H7 (cell line): ENCODE measurements around the gene TP53TG5. TPM values are rescaled to one million over a fixed set of nuclear protein-coding genes. Genes with fewer than 3 reads are reported as not detected.
A peak's percentile ranks its signal among the peaks of the same experiment; 100 is the strongest.

ENCODE experiments used
- DNase-seq: peaks from one replicate; pipeline ENCODE4 v3.0.0; 2012
- H3K27me3 ChIP-seq: 2 replicates; pipeline ENCODE4 v1.6.0; 2011; ENCODE audit warnings: mild to moderate bottlenecking, low read length; ENCODE audit not compliant: control insufficient read depth, insufficient read depth
- H3K36me3 ChIP-seq: replicated peaks from 2 replicates; pipeline ENCODE4 v1.5.1; 2011; ENCODE audit warnings: low read length; ENCODE audit not compliant: control insufficient read depth, insufficient read depth
- H3K4me3 ChIP-seq: 2 replicates; pipeline ENCODE4 v1.5.1; 2011; ENCODE audit warnings: low read depth, mild to moderate bottlenecking, control low read depth, low read length, moderate library complexity; ENCODE audit not compliant: insufficient read depth
- total RNA-seq: library from RNA; depleted of rRNA; stranded (reverse); fragments of >200 nt; shearing (Covaris generic); gene quantifications from 2 replicates; pipeline ENCODE4 v1.2.3, GENCODE V29; 2014

The TP53TG5 gene
- total RNA-seq, 1 experiment from 2014 or later: not detected

DNA sequence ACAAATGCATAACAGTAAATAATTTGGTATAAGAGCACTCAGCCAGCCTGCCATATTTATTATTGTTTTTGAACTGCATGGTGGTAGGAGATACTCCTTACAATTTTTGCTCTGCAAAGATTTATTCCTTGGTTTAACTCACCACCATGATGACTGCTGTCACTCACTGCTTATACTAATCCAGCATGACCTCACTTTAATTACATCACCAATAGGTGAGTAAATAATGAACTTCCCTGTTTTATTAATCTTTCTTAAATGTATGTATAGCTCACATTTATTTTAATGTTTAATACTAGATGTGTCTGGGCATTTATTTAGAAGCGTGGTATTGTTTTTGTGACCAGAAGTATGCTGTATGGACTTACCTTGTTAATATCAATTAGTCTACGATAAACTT is 12.8 kb upstream of the TP53TG5 start:
- H3K27me3 ChIP-seq: no peaks in the 10 kb centered on the region
- no peak overlapping the region for H3K4me3 ChIP-seq
- DNase-seq: no peak
- no peaks in the 10 kb centered on the region for H3K36me3 ChIP-seq

DNA sequence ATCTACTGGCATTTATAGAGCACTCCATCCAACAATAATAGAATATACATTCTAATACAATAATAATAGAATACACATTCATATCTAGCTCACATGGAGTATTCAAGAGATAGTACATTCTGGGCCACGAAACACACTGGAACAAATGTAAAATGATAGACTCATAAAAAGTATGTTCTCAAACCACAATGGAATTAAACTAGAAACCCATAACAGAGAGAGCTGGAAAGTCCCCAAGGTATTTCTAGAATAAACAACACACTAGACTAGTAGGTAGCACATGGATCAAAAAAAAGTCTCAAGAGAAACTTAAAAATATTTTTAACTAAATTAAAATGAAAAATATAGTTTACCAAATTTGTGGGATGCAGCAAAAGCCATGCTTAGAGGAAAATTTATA is 9.1 kb upstream of the TP53TG5 start:
- no peak overlapping the region for H3K4me3 ChIP-seq
- no peak for DNase-seq

DNA sequence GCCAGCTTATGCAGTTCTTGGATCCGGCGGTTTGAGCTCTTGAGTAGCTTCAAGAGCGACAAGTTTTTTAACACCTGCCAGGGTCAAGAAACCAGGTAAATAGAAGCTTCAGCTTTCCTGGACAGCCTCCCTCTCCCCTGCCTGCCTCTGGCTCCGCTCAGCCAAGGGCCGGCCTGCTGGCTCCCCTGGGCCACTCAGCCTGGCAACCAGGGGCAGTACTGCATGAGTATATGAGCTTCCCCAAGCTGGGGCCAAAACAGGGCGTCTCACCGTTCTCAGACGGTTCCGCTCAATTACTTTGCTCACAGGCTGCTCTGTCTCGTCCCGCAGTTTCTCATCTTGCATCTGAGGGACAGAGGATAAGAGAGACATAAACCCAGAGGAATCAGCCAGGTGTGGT is 856 bp downstream of the TP53TG5 start:
- peaks cover 8% of the 10 kb centered on the region for H3K27me3 ChIP-seq
- no peak for DNase-seq
- no peak overlapping the region for H3K4me3 ChIP-seq
- H3K36me3 ChIP-seq: no peaks in the 10 kb centered on the region

More for the DNA sequence above, 9.1 kb upstream of the TP53TG5 start:
- Histone ChIP-seq H3K36me3 (no peaks in the 10 kb centered on the region), H3K27me3 (no peaks in the 10 kb centered on the region)

DNA sequence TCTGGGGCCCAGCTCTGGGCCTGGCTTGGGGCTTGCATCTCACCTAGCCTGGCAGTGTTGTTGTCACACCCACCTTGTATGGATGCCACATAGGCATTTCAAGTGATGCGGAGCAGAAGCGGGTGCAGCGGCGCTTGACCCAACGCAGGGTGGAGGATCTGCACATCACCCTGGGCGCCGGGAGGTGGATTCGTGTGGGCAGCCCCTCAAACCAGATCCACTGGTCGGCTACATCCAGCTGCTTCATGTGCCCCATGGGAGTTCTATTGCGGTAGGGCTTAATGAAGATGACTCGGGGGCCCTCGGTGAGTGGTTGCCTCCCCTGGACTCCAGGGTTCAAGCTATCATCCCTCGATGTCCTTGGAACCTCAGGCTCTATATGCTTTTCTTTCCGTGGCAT is 3.2 kb downstream of the TP53TG5 start:
- H3K4me3 ChIP-seq: no peak overlapping the region
- H3K36me3 ChIP-seq: no peaks in the 10 kb centered on the region
- no peak for DNase-seq
- H3K27me3 ChIP-seq: peaks cover 8% of the 10 kb centered on the region

DNA sequence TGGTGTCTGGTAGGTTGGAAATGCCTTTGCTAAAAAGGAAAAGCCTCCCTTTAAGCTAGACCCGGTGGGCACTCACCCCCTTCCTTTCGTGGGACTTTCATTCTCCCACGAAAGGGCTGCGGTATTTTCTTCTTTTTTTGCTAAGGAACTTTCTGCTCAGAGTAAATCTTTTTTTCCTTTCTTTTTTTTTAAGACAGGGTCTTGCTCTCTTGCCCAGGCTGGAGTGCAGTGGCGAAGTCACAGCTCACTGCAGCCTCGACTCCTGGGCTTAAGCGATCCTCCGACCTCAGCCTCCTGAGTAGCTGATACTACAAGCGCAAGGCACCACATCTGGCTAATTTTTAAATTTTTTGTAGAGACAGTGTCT is 4.0 kb downstream of the TP53TG5 start:
- no peak for DNase-seq
- Histone ChIP-seq H3K4me3 (no peak overlapping the region), H3K36me3 (no peaks in the 10 kb centered on the region), H3K27me3 (peaks cover 8% of the 10 kb centered on the region)

DNA sequence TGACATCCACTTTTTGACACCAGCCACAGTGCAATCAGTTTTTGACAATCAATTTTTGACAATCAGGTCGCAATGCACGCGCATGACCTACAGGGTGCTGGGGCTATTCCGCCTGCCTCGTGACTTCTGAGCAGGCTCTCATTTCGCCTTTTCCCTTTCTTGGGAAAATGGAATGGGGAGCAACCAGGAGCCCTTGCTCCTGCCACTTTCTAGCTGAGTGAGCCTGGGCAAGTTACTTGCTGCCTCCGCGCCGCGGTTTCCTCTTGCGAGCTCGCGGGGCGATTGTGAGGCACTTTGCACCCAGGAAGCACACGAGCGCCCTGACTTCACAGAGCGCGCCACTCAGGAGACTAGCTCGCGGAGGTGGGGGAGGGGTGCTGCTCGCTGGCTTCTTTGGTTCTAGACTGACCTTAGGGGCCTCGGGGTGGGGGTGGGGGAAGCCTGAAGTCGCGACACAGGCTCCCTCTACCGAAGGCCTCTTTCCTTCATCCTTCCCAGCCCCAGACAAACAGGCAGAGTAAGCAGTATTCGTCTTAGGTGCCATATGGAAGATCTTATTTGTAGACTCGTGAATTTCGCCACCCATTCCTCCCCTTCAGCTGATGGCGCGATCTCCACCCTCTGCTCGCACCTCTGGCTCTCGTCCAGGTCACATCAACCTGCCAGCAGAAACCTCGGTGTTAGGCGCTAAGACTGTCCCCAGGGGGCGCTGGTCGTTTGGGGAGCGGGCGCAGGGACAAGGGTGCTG is 4.6 kb downstream of the TP53TG5 start:
- H3K36me3 ChIP-seq: no peaks in the 10 kb centered on the region
- H3K4me3 ChIP-seq: peak overlapping the region; percentile 45
- DNase-seq: peak; percentile 90
- H3K27me3 ChIP-seq: peaks cover 8% of the 10 kb centered on the region

DNA sequence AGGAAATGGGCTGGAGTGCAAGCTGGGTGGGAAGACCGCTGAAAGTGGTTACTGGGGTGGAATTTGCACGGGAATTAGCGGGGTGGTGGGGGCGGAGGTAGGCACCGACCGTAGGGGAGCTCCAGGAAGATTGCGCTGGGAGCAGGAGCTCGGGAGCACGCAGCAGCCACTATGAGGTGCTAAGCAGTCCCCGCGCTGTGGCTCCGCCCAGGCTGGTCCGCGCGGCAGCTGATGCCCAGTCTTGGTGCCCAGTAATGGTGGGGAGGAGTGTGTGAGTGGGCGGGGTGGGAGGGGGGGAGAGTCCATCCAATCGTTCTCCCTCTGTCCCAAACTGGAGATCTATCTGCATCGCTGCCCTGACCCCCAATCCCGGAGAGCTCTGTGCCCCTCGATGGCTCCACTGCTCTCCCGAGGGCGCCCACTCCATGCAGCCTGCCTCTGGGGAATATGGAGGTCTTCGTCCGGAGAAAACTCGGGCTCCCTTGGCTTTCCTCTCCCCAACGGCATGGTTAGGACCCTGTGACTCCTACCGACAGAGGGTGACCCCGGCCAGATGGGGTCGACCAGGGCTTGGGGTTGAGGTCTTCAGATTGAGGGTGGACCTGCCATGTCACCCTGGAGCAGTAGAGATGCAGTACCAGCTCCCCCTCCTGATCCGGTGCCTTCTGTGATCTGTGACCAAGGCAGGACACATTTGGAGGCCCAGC is 5.3 kb downstream of the TP53TG5 start:
- Histone ChIP-seq H3K27me3 (peaks cover 8% of the 10 kb centered on the region), H3K36me3 (no peaks in the 10 kb centered on the region), H3K4me3 (peak overlapping the region; percentile 45)
- DNase-seq: peak; percentile 82

DNA sequence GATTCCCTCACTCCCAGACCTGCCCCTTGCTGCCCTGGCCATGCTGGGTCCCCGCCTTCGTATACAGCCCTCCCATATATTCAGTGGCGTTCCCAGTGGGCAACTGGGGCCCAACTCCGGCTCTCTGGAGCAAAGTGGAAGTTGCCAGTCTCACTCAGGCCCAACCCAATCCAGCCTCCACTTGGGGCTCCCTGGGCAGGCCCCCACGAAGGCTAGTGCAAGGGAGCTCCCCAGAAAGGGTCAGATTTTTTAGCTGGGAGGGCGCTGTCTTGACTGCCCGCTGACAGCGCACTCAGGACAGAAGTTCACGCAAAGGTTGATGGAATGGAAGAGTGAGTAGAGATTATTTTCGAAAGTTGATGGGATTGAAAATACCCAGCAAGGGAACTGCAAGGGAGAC is 5.9 kb downstream of the TP53TG5 start:
- peak overlapping the region; percentile 45; the same call in 1 of the 2 replicates for H3K4me3 ChIP-seq
- H3K36me3 ChIP-seq: no peaks in the 10 kb centered on the region
- peaks cover 8% of the 10 kb centered on the region for H3K27me3 ChIP-seq
- no peak for DNase-seq

DNA sequence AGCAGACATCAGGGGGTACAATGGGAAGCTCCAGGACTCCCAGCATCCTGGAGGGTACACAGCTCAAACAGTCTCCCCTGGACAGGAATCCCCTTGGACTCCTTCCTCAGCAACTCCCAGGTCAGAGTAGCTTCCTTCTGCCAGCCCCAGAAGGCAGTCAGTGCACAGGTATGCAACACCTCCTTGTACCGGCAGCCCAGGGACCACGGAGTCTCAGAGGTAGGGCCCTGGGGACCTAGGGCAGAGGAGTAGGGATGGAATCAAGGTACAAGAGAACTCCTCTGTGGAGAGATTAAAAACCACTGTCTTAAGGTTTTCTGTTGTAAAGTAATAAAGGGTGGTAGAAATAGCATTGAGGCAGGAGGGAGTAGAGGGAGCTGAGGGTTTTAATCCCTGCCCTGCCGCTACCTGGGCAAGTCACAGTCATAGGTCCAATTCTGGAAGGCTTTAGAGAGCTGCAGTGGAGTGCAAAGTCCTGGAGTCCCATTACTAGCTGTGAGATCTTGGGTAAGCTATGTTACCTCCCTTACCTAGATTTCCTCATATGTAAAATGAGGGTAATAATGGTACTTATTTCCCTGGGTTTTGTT is 7.5 kb downstream of the TP53TG5 start:
- DNase-seq: no peak
- Histone ChIP-seq H3K36me3 (peaks cover under 1% of the 10 kb centered on the region; the same call in 1 of the 2 replicates), H3K27me3 (peaks cover 8% of the 10 kb centered on the region), H3K4me3 (no peak overlapping the region)

DNA sequence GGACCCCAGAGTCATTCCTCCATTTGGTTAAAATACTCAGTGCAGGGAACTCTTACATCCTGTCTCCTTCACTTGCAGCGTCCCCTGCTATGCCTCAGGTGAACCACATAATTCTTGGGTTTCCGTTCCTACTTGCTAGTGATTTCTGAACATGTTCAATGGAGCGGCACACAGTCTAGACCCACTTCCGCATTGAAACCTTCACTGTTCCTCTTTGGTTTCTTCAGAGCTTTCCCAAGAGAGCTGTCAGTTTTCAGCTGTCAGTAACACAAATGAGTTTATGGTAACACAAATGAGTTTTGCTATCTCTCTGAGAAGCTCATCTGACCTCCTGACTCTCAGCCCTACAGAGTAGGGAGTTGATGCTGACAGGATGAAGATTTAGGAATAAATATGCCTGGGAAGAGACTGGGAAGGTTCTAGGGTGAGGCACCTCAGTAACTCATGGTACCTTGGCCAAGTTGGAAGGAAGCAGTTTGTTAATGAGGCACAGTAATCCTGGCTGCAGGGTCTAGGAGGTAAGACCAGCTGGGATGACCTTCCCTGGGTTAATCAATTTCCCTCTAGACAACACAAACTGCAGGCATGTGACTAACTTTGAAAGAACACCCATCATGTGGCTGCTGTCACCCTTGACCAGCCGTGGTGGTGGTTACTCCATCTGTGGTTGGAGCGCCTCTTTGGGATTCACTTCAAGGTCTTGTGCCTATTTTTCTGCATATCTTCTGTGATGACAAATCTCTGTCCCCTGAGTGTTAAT is 9.7 kb downstream of the TP53TG5 start:
- DNase-seq: no peak
- H3K4me3 ChIP-seq: no peak overlapping the region
- peaks cover 2% of the 10 kb centered on the region; the same call in 1 of the 2 replicates for H3K36me3 ChIP-seq
- peaks cover 7% of the 10 kb centered on the region for H3K27me3 ChIP-seq

DNA sequence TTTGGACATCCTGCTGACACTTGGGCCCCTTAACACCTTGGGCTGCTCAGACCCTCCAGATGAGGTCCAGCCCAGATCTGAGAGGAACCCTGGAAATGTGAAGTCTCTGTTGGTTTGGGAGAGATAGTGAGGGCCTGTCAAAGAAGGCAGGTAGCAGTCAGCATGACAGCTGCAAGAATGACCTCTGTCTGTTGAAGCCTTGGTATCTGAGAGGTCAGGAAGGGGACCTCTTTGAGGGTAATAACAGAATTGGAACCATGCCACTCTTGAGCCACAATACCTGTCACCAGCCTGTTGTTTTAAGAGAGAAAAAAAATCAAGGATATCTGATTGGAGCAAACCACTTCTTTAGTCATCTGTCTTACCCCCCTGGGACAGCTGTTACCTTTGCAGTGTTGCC is 11.0 kb downstream of the TP53TG5 start:
- Histone ChIP-seq H3K4me3 (no peak overlapping the region), H3K27me3 (no peaks in the 10 kb centered on the region), H3K36me3 (peaks cover 2% of the 10 kb centered on the region; the same call in 1 of the 2 replicates)
- DNase-seq: no peak

DNA sequence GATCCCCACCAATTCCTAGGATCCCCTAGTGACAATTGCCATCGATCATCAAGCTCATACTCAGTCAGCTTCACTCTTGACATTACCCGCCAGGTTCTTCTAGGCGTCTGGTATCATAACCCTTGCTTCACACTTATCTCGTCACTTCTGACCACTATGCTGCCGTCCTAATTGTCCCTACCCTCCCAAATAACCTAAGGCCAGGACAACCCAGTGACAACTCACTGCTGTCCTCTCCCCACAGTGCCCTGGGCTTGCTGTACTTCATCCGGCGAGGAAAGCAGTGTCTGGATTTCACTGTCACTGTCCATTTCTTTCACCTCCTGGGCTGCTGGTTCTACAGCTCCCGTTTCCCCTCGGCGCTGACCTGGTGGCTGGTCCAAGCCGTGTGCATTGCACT is 11.5 kb downstream of the TP53TG5 start:
- H3K36me3 ChIP-seq: peaks cover 2% of the 10 kb centered on the region; the same call in 1 of the 2 replicates

DNA sequence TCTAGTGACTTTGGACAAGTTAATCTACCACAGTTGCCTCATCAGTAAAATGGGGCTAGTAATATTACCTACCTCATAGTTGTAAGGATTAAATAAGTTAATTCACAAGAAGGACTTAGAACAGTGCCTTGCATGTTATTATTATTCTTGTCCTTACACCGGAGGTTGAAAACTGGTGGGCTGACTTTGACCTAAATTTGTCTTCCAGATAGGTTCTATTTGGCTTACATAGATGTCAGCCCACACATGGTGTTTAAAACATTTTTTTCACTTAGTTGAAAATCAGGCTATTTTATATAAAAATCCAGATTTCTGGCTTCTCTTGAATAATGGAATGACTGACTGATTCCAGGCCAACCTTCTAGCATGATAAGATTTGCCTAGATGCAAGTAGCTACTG is 11.9 kb downstream of the TP53TG5 start:
- DNase-seq: no peak
- Histone ChIP-seq H3K4me3 (no peak overlapping the region), H3K36me3 (peaks cover 2% of the 10 kb centered on the region; the same call in 1 of the 2 replicates), H3K27me3 (no peaks in the 10 kb centered on the region)

More for the DNA sequence above, 11.5 kb downstream of the TP53TG5 start:
- DNase-seq: no peak
- Histone ChIP-seq H3K4me3 (no peak overlapping the region), H3K27me3 (no peaks in the 10 kb centered on the region)

DNA sequence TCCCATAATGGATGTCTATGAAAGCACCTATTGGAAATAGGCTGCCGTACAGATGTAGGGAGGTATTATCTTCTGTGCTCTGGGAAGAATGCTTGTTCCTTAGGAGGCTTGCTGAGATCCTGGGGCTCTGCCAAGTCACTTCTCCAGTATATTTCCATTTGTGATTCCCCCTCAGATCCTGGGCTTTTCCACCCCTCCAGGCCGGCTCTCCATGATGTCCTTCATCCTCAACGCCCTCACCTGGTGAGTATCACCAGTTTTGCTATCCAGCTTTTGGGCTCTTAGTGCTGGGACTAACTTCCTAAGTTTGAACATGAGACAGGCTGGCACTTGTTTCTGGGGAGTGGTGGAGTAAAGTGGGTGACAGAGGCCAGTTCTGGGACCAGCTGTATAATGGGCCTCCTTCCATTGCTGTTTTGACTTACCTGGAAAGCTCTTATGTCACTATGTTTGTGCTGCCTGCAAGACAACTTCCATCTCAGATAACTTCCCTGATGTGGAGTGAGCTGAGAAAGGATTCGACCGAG is 12.6 kb downstream of the TP53TG5 start:
- no peak overlapping the region for H3K4me3 ChIP-seq
- peak; percentile 5 for DNase-seq
- H3K36me3 ChIP-seq: peaks cover 2% of the 10 kb centered on the region; the same call in 1 of the 2 replicates
- H3K27me3 ChIP-seq: no peaks in the 10 kb centered on the region
